ENCODE measurements around the gene SEC61A2.

DNA sequence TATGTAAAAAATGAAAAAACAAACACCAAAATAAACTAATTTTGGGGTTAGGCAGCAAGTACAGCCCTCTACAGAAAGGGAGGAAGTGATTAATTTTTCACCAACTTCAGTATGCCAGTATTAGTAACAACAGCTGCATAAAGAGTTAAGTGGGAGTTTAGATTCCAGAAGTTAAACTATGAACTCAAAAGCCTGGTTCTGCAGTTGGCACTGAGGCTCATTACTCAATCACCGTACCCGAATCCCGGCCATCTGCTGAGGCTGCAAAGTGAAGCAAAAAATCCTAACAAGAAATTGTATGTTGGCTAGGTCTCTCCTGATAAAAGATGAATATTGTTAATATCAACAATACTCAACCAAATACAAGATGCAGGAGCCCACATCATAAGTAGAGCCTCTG, 62.2 kb downstream of the SEC61A2 start:
- TF ChIP-seq POLR2A (IDR thresholded peaks at IDR 0.05): no peak
- TF ChIP-seq, protein P1, sequence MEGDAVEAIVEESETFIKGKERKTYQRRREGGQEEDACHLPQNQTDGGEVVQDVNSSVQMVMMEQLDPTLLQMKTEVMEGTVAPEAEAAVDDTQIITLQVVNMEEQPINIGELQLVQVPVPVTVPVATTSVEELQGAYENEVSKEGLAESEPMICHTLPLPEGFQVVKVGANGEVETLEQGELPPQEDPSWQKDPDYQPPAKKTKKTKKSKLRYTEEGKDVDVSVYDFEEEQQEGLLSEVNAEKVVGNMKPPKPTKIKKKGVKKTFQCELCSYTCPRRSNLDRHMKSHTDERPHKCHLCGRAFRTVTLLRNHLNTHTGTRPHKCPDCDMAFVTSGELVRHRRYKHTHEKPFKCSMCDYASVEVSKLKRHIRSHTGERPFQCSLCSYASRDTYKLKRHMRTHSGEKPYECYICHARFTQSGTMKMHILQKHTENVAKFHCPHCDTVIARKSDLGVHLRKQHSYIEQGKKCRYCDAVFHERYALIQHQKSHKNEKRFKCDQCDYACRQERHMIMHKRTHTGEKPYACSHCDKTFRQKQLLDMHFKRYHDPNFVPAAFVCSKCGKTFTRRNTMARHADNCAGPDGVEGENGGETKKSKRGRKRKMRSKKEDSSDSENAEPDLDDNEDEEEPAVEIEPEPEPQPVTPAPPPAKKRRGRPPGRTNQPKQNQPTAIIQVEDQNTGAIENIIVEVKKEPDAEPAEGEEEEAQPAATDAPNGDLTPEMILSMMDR (IDR thresholded peaks at IDR 0.05): no peak
